ENCODE measurements around the gene PADI1. TPM values are rescaled to one million over a fixed set of nuclear protein-coding genes. Genes with fewer than 3 reads are reported as not detected.

The PADI1 gene
- total RNA-seq, 1 experiment from 2014 or later: not detected

DNA sequence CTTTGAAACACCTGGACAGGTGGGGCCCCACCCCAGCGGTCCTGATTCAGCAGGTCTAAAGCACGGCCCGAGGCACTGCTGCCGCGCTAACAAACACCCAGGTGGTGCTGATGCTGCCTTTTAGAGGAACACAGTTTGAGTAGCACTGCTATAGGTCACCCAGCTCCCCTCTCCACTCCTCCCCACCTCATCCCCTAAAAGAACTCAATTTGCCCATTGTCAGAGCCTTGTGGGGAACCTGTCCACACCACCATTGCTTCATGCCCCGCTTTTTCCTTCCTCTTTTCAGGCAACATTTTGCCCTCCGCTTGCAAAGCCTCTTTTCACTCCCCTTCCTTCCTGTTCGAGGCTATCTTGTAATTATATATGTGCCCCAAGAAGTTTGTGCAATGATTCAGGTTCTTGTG lies 76.8 kb downstream of the PADI1 start:
- CTCF ChIA-PET: no interaction called here
- H3K9me3 ChIP-seq: no peaks in the 10 kb centered on the region
- POLR2A ChIA-PET: no interaction called here
- H3K27me3 ChIP-seq (replicated peaks; ENCODE audit: control insufficient read depth, insufficient read depth, low read length): no peaks in the 10 kb centered on the region; the same call in 1 of the 2 replicates
- Mint-ChIP-seq H3K36me3 (ENCODE audit: insufficient read depth, unreplicated experiment) (no peaks in the 10 kb centered on the region), H3K27ac (ENCODE audit: unreplicated experiment) (no peak overlapping the region), H3K9me3 (ENCODE audit: unreplicated experiment) (no peaks in the 10 kb centered on the region), H3K27me3 (ENCODE audit: insufficient read depth, unreplicated experiment) (no peaks in the 10 kb centered on the region), H3K4me1 (ENCODE audit: low read depth, unreplicated experiment) (no peaks in the 10 kb centered on the region), H3K4me3 (ENCODE audit: unreplicated experiment) (no peak overlapping the region)
- H3K4me3 ChIP-seq (ENCODE audit: low read depth, low read length): no peak overlapping the region
- TF ChIP-seq, protein P1, sequence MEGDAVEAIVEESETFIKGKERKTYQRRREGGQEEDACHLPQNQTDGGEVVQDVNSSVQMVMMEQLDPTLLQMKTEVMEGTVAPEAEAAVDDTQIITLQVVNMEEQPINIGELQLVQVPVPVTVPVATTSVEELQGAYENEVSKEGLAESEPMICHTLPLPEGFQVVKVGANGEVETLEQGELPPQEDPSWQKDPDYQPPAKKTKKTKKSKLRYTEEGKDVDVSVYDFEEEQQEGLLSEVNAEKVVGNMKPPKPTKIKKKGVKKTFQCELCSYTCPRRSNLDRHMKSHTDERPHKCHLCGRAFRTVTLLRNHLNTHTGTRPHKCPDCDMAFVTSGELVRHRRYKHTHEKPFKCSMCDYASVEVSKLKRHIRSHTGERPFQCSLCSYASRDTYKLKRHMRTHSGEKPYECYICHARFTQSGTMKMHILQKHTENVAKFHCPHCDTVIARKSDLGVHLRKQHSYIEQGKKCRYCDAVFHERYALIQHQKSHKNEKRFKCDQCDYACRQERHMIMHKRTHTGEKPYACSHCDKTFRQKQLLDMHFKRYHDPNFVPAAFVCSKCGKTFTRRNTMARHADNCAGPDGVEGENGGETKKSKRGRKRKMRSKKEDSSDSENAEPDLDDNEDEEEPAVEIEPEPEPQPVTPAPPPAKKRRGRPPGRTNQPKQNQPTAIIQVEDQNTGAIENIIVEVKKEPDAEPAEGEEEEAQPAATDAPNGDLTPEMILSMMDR (IDR thresholded peaks at IDR 0.05; ENCODE audit: insufficient read depth in 1 of 2, low read depth in 1 of 2, low read length in 1 of 2, severe bottlenecking in 1 of 2, unreplicated experiment in 1 of 2): no peak
- BruUV-seq (replicated peaks): no TSS peak
- H3K36me3 ChIP-seq (ENCODE audit: control insufficient read depth, insufficient read depth, low read length): no peaks in the 10 kb centered on the region
- DNase-seq: no peak
- intact Hi-C loops (cut with micrococcal nuclease; ENCODE audit: unreplicated experiment): no loop called here
- H3K4me1 ChIP-seq: no peaks in the 10 kb centered on the region

DNA sequence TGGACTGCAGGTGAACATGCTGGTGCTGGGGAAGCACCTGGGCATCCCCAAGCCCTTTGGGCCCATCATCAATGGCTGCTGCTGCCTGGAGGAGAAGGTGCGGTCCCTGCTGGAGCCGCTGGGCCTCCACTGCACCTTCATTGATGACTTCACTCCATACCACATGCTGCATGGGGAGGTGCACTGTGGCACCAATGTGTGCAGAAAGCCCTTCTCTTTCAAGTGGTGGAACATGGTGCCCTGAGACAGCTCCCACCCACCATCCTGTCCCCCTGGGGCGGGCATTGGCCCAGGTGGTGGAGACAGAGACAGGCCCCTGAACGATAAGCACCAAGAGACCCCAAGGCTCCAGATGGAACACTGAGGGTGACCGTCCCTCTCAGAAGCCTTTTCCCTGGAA lies 77.9 kb downstream of the PADI1 start:
- ChIA-PET CTCF (no interaction called here), POLR2A (no interaction called here)
- Mint-ChIP-seq H3K27me3 (ENCODE audit: insufficient read depth, unreplicated experiment) (no peaks in the 10 kb centered on the region), H3K36me3 (ENCODE audit: insufficient read depth, unreplicated experiment) (no peaks in the 10 kb centered on the region), H3K4me3 (ENCODE audit: unreplicated experiment) (no peak overlapping the region), H3K27ac (ENCODE audit: unreplicated experiment) (no peak overlapping the region), H3K9me3 (ENCODE audit: unreplicated experiment) (no peaks in the 10 kb centered on the region), H3K4me1 (ENCODE audit: low read depth, unreplicated experiment) (no peaks in the 10 kb centered on the region)
- no peaks in the 10 kb centered on the region for H3K4me1 ChIP-seq
- H3K9me3 ChIP-seq: no peaks in the 10 kb centered on the region
- no TSS peak for BruUV-seq (replicated peaks)
- H3K4me3 ChIP-seq (ENCODE audit: low read depth, low read length): no peak overlapping the region
- intact Hi-C loops (cut with micrococcal nuclease; ENCODE audit: unreplicated experiment): no loop called here
- H3K36me3 ChIP-seq (ENCODE audit: control insufficient read depth, insufficient read depth, low read length): no peaks in the 10 kb centered on the region
- no peaks in the 10 kb centered on the region; the same call in 1 of the 2 replicates for H3K27me3 ChIP-seq (replicated peaks; ENCODE audit: control insufficient read depth, insufficient read depth, low read length)
- DNase-seq: no peak
- TF ChIP-seq, protein P1 (IDR thresholded peaks at IDR 0.05; ENCODE audit: insufficient read depth in 1 of 2, low read depth in 1 of 2, low read length in 1 of 2, severe bottlenecking in 1 of 2, unreplicated experiment in 1 of 2): no peak

DNA sequence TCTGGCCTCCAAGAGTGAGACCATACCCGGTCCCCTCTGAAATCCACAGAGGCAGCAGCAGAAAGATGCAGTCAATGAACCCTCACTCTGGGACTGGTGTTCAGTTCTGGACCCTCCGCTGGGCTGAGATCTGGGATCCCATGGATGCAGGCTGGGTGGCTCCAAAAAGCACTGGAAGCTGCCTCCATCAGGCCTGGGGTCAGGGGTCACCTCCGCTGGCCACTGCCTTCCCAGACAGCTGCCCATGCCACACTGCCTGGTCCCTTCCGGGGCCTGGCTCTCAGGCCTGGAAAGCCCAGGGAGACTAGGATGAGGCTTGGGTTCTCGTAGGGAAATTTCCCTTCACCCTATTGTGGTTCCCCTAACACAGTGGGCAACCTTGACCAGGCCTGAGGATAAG lies 81.7 kb downstream of the PADI1 start:
- no TSS peak for BruUV-seq (replicated peaks)
- H3K27ac Mint-ChIP-seq (ENCODE audit: unreplicated experiment): no peak overlapping the region
- H3K4me3 ChIP-seq (ENCODE audit: low read depth, low read length): no peak overlapping the region
- intact Hi-C loops (cut with micrococcal nuclease; ENCODE audit: unreplicated experiment): no loop called here
- no peaks in the 10 kb centered on the region for H3K27me3 Mint-ChIP-seq (ENCODE audit: insufficient read depth, unreplicated experiment)
- ChIA-PET POLR2A (no interaction called here), CTCF (no interaction called here)
- H3K9me3 ChIP-seq: no peaks in the 10 kb centered on the region
- H3K4me3 Mint-ChIP-seq (ENCODE audit: unreplicated experiment): no peak overlapping the region
- H3K36me3 Mint-ChIP-seq (ENCODE audit: insufficient read depth, unreplicated experiment): no peaks in the 10 kb centered on the region
- H3K27me3 ChIP-seq (replicated peaks; ENCODE audit: control insufficient read depth, insufficient read depth, low read length): no peaks in the 10 kb centered on the region; the same call in 1 of the 2 replicates
- no peak for DNase-seq
- H3K4me1 Mint-ChIP-seq (ENCODE audit: low read depth, unreplicated experiment): no peaks in the 10 kb centered on the region
- H3K36me3 ChIP-seq (ENCODE audit: control insufficient read depth, insufficient read depth, low read length): no peaks in the 10 kb centered on the region
- TF ChIP-seq, protein P1 (IDR thresholded peaks at IDR 0.05; ENCODE audit: insufficient read depth in 1 of 2, low read depth in 1 of 2, low read length in 1 of 2, severe bottlenecking in 1 of 2, unreplicated experiment in 1 of 2): no peak
- no peaks in the 10 kb centered on the region for H3K4me1 ChIP-seq
- H3K9me3 Mint-ChIP-seq (ENCODE audit: unreplicated experiment): no peaks in the 10 kb centered on the region
